Ovary (tissue), 3 donors: ENCODE measurements around the gene PDXK.

ENCODE experiments used
- CTCF ChIP-seq, 3 donors: fragments of 450-650 bp in 2 of 3; fragments of 200-600 bp in 1 of 3; IDR thresholded peaks; one replicate each; pipeline versions ENCODE4 v1.5.1 to v1.8.0; 2016 to 2022; ENCODE audit warnings: antibody characterized with exemption in 3 of 3, mild to moderate bottlenecking in 1 of 3
- EP300 ChIP-seq: sonication (generic); formaldehyde crosslinking; IDR thresholded peaks from one replicate; pipeline ENCODE4 v1.6.1; 2017; ENCODE audit warnings: antibody characterized with exemption
- POLR2A ChIP-seq: fragments of 450-650 bp; IDR thresholded peaks from one replicate; pipeline ENCODE4 v1.6.1; 2017; ENCODE audit warnings: antibody characterized with exemption, mild to moderate bottlenecking, moderate library complexity
- donor health status: DM: no; HTN: no; CAD: no.

- TF ChIP-seq CTCF (IDR thresholded peaks at IDR 0.05) (no peak), POLR2A (no peak), EP300 (no peak)
These were observed 66.2 kb downstream of the PDXK start for GRCh38 chr21:43785134-43785533.
